ENCODE data around the gene PTPRK. TPM values are rescaled to one million over a fixed set of nuclear protein-coding genes. Genes with fewer than 3 reads are reported as not detected.

The PTPRK gene
- polyA plus RNA-seq, 3 donors: 0.01 TPM; not detected in 2

DNA sequence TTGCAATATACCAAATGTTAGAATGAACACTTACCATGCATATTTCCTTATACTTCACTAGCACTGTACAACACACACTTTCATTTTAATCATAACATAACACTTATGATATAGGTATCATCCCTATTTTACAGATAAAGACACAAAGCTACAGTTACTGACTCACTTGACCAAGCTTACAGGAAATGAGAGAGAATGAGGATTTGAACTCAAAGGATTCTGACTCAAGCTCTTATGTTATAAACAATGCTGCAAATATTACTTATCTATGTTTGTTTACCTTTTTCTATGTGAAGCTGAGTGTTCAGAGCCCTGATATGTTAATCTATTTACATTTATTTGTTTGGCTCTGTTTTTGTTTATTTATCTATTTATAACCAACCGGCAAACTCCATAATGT lies 245.4 kb downstream of the PTPRK start:
- no peak overlapping the region for H3K4me2 ChIP-seq (replicated peaks; ENCODE audit: extremely low read depth, low read length, poor library complexity, severe bottlenecking)
- no CpG with 5 or more reads among the region's 1 CpG for WGBS (ENCODE audit: insufficient coverage)
- H4K20me1 ChIP-seq (ENCODE audit: insufficient read depth, low read length): no peaks in the 10 kb centered on the region
- H3K79me2 ChIP-seq (ENCODE audit: insufficient read depth, low read length): no peaks in the 10 kb centered on the region
- no peak overlapping the region for H3K27ac Mint-ChIP-seq
- H3K9ac ChIP-seq (ENCODE audit: insufficient read depth, low read length, poor library complexity, severe bottlenecking): no peak overlapping the region
- H3K4me1 ChIP-seq (ENCODE audit: control insufficient read depth in 1 of 2, insufficient read depth in 2 of 2, low read length in 2 of 2): no peaks in the 10 kb centered on the region
- no peak overlapping the region for H3K27ac ChIP-seq (ENCODE audit: low read depth in 1 of 2, low read length in 2 of 2)
- H3K27me3 ChIP-seq (ENCODE audit: control insufficient read depth in 2 of 2, insufficient read depth in 2 of 2, low read length in 2 of 2): no peaks in the 10 kb centered on the region
- intact Hi-C loops (cut with micrococcal nuclease): no loop called here
- DNase-seq: no peak
- no peak overlapping the region for H3K4me3 Mint-ChIP-seq
- no peaks in the 10 kb centered on the region for H3K36me3 Mint-ChIP-seq
- no peaks in the 10 kb centered on the region for H3K4me1 Mint-ChIP-seq
- no peaks in the 10 kb centered on the region for H3K27me3 Mint-ChIP-seq (ENCODE audit: low read depth in 3 of 3)
- H3K9me3 Mint-ChIP-seq: peaks cover 0 to 4% (median 0%) of the 10 kb centered on the region in 7 donors
- TF ChIP-seq, protein P1, sequence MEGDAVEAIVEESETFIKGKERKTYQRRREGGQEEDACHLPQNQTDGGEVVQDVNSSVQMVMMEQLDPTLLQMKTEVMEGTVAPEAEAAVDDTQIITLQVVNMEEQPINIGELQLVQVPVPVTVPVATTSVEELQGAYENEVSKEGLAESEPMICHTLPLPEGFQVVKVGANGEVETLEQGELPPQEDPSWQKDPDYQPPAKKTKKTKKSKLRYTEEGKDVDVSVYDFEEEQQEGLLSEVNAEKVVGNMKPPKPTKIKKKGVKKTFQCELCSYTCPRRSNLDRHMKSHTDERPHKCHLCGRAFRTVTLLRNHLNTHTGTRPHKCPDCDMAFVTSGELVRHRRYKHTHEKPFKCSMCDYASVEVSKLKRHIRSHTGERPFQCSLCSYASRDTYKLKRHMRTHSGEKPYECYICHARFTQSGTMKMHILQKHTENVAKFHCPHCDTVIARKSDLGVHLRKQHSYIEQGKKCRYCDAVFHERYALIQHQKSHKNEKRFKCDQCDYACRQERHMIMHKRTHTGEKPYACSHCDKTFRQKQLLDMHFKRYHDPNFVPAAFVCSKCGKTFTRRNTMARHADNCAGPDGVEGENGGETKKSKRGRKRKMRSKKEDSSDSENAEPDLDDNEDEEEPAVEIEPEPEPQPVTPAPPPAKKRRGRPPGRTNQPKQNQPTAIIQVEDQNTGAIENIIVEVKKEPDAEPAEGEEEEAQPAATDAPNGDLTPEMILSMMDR (IDR thresholded peaks at IDR 0.05): no peak
- no peak overlapping the region for H2AFZ ChIP-seq (ENCODE audit: insufficient read depth, low read depth, low read length, poor library complexity, severe bottlenecking)
- no peak overlapping the region for H3K4me3 ChIP-seq (replicated peaks in 1 of 3; ENCODE audit: low read depth in 2 of 3, low read length in 3 of 3)
- no peaks in the 10 kb centered on the region for H3K36me3 ChIP-seq (replicated peaks in 1 of 2; ENCODE audit: control insufficient read depth in 1 of 2, insufficient read depth in 2 of 2, low read length in 2 of 2)
- no peaks in the 10 kb centered on the region for H3K9me3 ChIP-seq (replicated peaks in 1 of 2; ENCODE audit: control insufficient read depth in 1 of 2, insufficient read depth in 1 of 2, low read length in 2 of 2)

DNA sequence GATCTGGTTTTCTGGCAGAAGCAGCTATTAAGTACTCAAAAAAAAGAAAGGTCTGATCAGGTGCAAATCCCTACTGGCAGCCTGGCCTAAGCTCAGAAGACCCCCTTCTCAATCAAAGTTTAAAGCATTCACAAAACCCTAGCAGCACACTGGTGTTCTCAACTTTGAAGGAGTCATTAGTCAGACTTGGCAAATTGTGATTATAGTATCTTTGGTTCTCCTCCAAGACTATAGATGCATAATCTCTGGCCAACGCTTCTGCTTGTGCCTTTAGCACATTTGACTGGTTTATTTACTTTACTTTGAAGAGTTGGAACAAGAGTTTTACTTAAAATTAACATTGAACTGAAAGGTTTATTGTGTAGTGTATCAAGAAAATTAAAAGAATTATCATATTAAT lies 248.9 kb downstream of the PTPRK start:
- no peak overlapping the region for H2AFZ ChIP-seq (ENCODE audit: insufficient read depth, low read depth, low read length, poor library complexity, severe bottlenecking)
- Mint-ChIP-seq H3K4me1 (no peaks in the 10 kb centered on the region), H3K27ac (no peak overlapping the region)

More for the DNA sequence above, 248.9 kb downstream of the PTPRK start:
- Histone ChIP-seq H3K36me3 (replicated peaks in 1 of 2; ENCODE audit: control insufficient read depth in 1 of 2, insufficient read depth in 2 of 2, low read length in 2 of 2) (no peaks in the 10 kb centered on the region), H3K27ac (ENCODE audit: low read depth in 1 of 2, low read length in 2 of 2) (no peak overlapping the region), H3K4me2 (replicated peaks; ENCODE audit: extremely low read depth, low read length, poor library complexity, severe bottlenecking) (no peak overlapping the region), H3K9ac (ENCODE audit: insufficient read depth, low read length, poor library complexity, severe bottlenecking) (no peak overlapping the region), H3K4me3 (replicated peaks in 1 of 3; ENCODE audit: low read depth in 2 of 3, low read length in 3 of 3) (no peak overlapping the region), H3K9me3 (replicated peaks in 1 of 2; ENCODE audit: control insufficient read depth in 1 of 2, insufficient read depth in 1 of 2, low read length in 2 of 2) (no peaks in the 10 kb centered on the region), H4K20me1 (ENCODE audit: insufficient read depth, low read length) (no peaks in the 10 kb centered on the region), H3K79me2 (ENCODE audit: insufficient read depth, low read length) (no peaks in the 10 kb centered on the region), H3K4me1 (ENCODE audit: control insufficient read depth in 1 of 2, insufficient read depth in 2 of 2, low read length in 2 of 2) (no peaks in the 10 kb centered on the region), H3K27me3 (ENCODE audit: control insufficient read depth in 2 of 2, insufficient read depth in 2 of 2, low read length in 2 of 2) (no peaks in the 10 kb centered on the region)
- no peaks in the 10 kb centered on the region for H3K27me3 Mint-ChIP-seq (ENCODE audit: low read depth in 3 of 3)
- H3K4me3 Mint-ChIP-seq: no peak overlapping the region
- H3K36me3 Mint-ChIP-seq: no peaks in the 10 kb centered on the region
- H3K9me3 Mint-ChIP-seq: peaks cover 0 to 6% (median 0%) of the 10 kb centered on the region in 7 donors
- DNase-seq: no peak
- no CpG with 5 or more reads among the region's 1 CpG for WGBS (ENCODE audit: insufficient coverage)
- intact Hi-C loops (cut with micrococcal nuclease): no loop called here
- TF ChIP-seq, protein P1 (IDR thresholded peaks at IDR 0.05): no peak

Data from CD14-positive monocyte (primary cell).